GM19099 (cell line): ENCODE measurements around the gene TARS2.

Source experiments
- POLR2A ChIP-seq: IDR thresholded peaks from 3 replicates; pipeline ENCODE4 v1.6.1; 2011; ENCODE audit warnings: low read depth; ENCODE audit not compliant: insufficient read length; ENCODE audit errors: extremely low read depth

Gene TARS2

DNA sequence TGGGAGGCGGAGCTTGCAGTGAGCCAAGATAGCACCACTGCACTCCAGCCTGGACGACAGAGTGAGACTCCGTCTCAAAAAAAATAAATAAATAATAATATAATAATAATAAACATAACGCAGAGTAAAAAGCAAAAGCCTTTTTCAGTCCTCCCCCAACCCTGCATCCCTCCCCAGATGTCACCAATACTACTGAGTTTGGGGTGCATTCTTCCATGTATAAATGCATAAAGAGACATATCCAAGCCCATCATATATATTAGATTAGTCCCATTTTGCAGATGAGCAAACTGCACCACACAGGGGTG lies 61.1 kb downstream of the TARS2 start:
- TF ChIP-seq POLR2A: no peak

DNA sequence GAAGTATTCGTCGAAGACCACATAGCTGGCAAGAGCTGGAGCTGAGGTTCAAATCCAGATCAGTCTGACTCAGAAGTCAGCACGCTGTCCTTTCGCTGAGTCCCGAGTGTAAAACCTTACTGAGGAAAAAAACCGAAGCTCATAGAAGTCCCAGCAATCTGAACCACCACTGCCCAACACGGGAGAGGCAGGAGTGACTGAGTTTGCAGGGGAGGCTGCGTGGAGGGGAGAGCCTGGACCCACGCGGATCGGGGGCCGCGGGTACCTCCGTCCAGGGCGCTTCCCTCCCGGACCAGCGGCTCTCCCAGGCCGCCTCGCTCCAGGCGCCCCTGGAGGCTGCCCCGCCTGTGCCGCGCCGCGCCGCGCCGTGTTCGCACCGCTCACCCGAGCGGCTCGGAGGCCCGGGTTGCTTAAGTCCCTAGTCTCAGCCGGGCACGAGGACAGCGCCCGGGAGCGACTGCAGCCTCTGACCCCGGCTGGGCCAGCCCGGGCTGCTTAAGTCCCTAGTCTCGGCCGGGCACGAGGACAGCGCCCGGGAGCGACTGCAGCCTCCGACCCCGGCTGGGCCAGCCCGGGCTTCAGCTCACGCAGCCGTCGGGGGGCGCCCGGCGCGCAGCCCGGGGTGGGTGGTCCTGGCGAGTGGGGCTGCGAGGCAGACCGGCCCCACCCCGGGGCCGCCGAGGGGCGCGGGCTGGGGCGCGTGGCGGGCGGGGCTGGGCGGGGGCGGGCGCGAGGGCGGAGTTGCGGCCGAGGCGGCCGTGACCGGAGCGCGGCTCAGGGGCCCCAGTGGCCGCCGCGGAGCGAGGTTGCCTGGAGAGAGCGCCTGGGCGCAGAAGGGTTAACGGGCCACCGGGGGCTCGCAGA lies 61.6 kb downstream of the TARS2 start, which contains the start of gene ADAMTSL4:
Gene ADAMTSL4, plus strand, starts transcription at position 777 of the 864 bp plus-strand sequence. CDS start 2,881 bp downstream, outside the sequence.
- TF ChIP-seq POLR2A: no peak

DNA sequence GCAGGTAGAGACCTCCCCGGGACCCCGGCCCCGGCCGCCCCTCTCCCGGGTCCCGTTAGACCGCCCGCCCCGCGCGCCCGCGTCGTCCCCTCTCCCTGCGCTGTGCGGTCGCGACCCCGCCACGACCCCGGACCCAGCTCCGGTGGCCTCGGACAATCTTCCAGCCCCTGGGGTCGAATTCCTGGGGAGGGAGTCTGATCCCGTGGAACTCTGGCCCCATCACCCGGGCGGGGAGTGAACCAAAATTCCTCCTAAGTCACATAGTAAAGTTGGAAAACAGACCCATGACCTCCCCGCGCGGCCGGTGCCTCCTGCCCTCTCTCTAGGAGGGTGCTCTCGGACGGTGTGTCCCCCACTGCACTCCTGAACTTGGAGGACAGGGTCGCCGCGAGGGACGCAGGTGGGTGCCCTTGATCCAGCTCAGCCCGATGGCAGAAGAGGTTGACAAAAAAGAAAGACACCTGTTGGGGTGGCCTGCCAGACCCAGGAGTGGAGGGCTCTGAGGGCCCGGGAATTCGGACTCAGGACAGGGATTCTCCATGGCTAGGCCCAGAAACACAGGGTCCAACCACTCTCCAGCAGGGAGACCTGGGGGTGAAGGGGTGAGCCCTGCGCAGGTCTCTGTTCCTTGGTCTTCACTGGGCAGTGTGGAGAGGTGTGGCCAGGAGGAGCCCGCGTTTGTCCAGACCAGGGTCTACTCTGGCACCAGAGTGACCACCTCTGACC lies 62.4 kb downstream of the TARS2 start:
- no peak for TF ChIP-seq POLR2A

DNA sequence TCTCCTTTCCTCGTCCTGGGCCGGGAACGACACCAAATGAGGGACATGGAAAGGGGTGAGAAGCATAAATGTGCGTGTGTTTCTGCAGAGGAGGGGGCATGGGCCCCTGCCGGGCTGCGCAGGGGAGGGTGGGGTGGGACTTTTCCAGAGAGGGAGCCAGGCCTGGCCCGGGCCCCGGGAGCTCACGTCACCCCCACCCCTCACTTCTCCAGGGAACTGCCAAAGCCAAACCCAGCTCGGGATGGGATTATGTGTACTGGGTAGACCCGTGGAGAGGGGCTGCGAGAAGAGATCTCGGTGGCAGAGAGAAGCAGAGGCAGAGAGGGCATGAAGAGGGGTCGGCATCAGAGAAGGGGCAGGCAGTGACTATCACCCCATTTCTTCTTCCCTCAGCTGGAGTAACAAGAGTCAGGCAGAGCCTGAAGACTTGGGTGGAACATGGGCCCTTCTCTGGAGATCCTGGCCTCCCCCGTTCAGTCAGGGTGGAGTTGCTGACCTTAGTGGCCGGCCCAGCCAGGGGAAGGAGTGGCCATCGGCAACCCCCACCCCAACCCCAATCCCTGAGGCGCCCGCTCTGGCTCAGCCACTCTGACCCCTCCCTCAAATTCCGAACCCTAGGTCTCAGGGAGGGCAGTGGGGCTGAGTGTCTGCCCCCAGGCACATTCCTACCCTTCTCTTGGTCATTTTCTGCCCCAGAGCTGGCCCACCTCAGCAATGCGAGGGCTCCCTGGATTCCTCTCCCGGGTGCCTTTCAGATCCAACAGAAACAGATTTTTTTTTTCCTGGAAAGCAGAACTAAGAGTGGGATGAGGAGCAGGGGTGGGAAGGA lies 63.2 kb downstream of the TARS2 start:
- TF ChIP-seq POLR2A: no peak

DNA sequence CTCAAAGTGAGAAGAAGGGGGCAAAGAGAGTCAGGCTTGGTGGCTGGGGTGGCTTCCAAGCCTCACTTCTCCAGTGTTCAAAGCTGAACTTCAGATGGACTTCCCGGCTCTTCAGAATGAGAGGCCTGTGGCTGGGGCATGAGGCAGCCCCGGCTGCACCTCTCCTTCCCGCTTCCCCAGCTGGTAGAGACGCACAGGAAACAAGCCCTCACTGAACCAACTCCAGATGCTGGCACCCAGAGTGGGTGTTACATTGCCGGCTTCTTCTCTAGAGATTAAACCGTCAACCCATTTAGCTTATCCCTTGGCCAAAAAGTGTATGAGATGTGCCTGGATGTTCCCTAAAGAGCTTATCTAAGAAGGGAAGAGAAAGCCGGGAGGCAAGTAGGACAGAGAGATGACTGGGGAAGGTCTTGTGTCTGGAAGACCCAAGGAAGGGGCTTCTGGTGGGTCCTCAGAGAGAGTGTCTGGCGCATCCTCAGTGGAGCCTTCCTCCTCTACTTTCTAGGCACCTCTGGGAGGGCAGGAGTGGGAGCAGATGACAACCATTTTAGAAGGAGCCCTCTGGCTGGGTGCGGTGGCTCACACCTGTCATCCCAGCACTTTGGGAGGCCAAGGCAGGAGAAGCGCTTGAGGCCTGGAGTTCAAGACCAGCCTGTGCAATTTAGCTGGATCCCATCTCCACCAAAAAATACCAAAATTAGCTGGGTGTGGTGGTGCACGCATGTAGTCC lies 64.0 kb downstream of the TARS2 start:
- TF ChIP-seq POLR2A: no peak

GRCh38 chr1:150551784-150552127 lies 64.5 kb downstream of the TARS2 start:
- no peak for TF ChIP-seq POLR2A

- no peak for TF ChIP-seq POLR2A
These were observed 65.1 kb downstream of the TARS2 start for GRCh38 chr1:150552128-150552910.

- TF ChIP-seq POLR2A: no peak
These were observed 65.7 kb downstream of the TARS2 start for GRCh38 chr1:150552911-150553289.

DNA sequence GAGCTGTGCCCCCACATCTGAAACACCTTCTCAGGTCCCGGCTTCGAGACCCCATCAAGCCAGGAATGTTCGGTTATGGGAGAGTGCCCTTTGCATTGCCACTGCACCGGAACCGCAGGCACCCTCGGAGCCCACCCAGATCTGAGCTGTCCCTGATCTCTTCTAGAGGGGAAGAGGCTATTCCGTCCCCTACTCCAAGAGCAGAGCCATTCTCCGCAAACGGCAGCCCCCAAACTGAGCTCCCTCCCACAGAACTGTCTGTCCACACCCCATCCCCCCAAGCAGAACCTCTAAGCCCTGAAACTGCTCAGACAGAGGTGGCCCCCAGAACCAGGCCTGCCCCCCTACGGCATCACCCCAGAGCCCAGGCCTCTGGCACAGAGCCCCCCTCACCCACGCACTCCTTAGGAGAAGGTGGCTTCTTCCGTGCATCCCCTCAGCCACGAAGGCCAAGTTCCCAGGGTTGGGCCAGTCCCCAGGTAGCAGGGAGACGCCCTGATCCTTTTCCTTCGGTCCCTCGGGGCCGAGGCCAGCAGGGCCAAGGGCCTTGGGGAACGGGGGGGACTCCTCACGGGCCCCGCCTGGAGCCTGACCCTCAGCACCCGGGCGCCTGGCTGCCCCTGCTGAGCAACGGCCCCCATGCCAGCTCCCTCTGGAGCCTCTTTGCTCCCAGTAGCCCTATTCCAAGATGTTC lies 66.3 kb downstream of the TARS2 start:
- TF ChIP-seq POLR2A: no peak

DNA sequence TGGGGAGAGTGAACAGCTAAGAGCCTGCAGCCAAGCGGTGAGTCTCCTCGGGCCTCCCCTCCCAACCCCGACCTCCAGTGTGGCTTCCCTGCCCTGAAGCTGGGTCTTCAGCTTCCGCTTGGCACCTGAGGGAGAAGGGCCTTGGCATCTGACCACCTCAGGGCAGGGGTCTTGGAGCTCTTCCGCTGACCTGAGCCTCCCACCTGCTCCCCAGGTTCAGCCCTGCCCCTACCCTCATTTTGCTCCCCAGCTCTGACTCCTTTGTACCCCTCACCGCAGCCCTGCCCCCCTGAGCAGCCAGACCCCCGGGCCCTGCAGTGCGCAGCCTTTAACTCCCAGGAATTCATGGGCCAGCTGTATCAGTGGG lies 66.8 kb downstream of the TARS2 start:
- no peak for TF ChIP-seq POLR2A

- no peak for TF ChIP-seq POLR2A
These were observed 68.2 kb downstream of the TARS2 start for GRCh38 chr1:150555198-150555970.

DNA sequence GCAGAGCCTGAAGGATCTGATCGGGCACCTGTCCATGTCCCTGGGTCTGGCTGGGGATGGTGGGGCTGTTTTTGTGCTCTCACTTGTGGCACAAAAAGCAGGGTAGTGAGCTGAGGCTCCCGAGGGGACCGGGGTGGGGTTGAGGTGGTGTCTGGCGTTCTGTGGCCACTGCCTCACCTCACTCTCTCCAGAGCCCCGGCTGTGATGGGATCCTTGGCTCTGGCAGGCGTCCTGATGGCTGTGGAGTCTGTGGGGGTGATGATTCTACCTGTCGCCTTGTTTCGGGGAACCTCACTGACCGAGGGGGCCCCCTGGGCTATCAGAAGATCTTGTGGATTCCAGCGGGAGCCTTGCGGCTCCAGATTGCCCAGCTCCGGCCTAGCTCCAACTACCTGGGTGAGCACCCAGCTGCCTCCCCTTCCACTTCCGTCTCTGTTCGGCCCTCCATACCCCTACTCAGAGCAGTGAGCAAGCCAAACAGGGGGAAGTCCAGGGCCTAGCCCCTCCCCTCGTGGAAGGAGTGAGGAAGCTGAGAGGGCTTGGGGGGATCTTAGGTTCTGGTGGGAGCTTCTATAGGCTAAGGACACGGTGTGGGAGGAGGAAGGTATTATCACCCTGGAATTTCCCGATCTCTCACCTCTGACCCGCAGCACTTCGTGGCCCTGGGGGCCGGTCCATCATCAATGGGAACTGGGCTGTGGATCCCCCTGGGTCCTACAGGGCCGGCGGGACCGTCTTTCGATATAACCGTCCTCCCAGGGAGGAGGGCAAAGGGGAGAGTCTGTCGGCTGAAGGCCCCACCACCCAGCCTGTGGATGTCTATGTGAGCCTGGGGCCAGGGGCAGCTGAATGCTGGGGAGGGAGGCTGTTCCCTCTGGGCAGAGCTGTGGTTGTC lies 69.0 kb downstream of the TARS2 start:
- no peak for TF ChIP-seq POLR2A
